CD1c-positive myeloid dendritic cell (primary cell): Measurements from ENCODE around the gene HELLS.
"Not testable (repeated sequence)": the region's sequence is repeated elsewhere in the genome, so short reads cannot be mapped to it uniquely, and the experiment has no call there.

Experiments
- DNase-seq: peaks from one replicate; pipeline ENCODE4 v3.0.0-alpha.2; 2016; ENCODE audit errors: extremely low spot score

The HELLS gene

GRCh38 chr10:94607111-94607510 lies 61.5 kb downstream of the HELLS start:
- no peak for DNase-seq

DNA sequence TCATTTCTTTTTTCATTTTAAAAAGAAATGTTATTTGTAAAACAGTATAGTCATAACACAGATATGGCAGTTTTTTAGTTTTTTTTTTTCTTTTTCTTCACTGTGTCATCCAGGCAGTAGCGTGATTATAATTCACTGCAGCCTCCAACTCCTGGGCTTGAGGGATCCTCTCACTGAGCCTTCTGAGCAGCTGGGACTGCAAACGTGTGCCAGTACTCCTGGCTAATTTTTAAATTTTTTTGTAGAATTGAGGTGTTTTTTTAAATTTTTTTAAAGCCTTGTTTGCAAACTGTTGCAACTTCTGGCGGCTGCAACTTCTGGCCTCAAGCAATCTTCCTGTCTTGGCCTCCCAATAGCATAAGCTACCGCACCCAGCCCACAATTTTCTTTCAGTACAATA lies 63.0 kb downstream of the HELLS start:
- DNase-seq, result no peak

- no peak for DNase-seq
Observed at GRCh38 chr10:94614558-94614957, 69.0 kb downstream of the HELLS start.

- DNase-seq, result no peak
Observed at GRCh38 chr10:94617389-94617944, 71.9 kb downstream of the HELLS start.

DNA sequence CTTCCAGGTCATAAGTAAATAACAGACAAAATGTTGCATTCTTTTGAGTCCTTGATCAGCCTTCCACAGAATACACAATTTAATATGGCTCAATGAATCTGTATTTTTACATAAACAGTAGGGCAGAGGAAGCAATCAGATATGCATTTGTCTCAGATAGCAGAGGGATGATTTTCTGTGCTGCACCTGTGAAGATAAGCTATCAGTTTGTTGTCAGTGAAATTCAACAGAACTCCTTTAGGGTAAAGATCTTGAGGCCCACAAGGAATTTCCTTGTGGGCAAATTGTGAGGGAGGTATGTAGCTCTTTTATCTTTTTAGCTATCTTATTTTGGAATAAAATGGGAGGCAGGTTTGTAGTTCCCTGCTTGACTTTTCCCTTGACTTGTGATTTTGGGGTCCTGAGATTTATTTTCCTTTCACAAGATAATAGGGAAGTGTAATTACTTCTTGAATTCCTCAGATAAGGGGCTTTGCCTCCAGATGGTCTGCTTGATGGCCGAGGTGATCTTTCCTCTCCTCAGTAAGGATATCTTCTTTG lies 77.1 kb downstream of the HELLS start:
- DNase-seq, result no peak

DNA sequence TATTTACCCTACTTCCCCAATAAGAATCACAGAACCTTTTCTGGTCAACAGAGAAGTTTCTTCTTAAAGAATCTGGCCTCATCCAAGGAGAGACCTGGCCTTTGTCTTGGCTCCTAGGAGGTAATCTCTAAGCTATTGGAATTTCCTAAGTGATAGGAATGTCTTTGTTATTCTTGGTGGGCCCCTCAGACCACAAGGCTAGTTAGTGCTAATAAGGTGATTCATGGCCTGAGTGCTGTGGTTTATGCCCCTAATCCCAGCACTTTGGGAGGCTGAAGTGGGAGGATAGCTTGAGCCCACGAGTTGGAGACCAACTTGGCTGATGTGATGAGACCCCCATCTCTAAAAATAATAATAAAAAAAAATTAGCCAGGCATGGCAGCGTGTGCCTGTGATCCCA lies 78.0 kb downstream of the HELLS start:
- DNase-seq, result no peak

DNA sequence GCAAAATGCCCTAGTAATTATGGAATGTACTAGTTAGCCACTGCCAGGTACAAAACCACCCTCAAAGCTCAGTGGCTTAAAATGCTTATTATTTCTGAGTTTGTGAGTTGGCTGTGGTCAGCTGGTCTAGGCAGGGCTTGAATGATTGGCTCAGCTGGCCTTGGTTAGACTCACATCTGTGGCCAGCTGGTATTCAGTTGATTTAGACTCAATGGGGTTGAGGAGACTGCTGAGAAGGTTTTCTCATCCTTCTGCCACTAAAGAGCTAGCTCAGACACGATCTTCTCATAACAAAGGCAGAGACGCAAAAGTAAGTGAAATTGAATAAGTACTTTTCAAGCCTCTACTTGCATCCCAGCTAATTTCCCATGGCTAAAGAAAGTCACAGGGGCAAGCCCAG lies 80.9 kb downstream of the HELLS start:
- no peak for DNase-seq

- no peak for DNase-seq
Observed at GRCh38 chr10:94627511-94627910, 81.9 kb downstream of the HELLS start.

GRCh38 chr10:94630017-94630688 lies 84.6 kb downstream of the HELLS start:
- peak; percentile 28 for DNase-seq

GRCh38 chr10:94631077-94631875 lies 85.7 kb downstream of the HELLS start:
- DNase-seq, result no peak

DNA sequence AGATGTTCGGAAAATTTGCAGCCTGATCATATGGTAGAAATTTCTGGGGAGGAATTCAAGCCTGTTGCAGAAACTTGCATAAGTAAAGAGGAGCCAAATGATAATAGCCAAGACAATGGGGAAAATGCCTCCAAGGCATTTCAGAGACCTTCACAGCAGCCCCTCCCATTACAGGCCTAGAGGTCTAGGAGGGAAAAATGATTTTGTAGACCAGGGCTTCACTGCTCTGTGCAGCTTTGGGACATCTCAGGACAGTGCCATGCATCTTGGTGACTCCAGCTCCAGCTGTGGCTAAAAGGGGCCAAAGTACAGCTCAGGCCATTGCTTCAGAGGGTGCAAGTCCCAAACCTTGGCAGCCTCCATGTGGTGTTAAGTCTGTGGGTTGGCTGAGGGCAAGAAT lies 87.4 kb downstream of the HELLS start:
- DNase-seq, result no peak

DNA sequence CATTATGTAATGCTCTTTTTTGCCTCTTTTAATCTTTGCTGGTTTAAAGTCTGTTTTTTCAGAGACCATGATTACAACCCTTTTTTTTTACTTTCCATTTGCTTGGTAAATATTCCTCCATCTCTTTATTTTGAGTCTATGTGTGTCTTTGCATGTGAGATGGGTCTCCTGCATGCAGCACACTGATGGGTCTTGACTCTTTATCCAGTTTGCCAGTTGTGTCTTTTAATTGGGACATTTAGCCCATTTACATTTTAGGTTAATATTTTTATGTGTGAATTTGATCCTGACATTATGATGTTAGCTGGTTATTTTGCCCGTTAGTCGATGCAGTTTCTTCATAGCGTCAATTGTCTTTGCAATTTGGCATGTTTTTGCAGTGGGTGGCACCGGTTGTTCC lies 92.5 kb downstream of the HELLS start:
- DNase-seq, result not testable (repeated sequence)

DNA sequence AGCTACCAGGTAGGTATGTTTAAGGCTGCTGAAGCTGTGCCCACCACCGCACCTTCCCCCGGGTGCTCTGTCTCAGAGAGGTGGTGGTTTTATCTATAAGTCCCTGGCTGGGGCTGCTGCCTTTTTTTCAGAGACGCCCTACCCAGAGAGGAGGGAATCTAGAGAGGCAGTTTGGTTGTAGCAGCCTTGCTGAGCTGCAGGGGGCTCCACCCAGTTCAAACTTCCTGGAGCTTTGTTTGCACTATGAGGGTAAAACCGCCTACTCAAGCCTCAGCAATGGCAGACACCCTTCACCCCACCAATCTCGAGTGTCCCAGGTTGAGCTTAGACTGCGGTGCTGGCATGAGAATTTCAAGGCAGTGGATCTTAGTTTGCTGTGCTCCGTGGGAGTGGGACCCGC lies 94.3 kb downstream of the HELLS start:
- DNase-seq, result no peak

DNA sequence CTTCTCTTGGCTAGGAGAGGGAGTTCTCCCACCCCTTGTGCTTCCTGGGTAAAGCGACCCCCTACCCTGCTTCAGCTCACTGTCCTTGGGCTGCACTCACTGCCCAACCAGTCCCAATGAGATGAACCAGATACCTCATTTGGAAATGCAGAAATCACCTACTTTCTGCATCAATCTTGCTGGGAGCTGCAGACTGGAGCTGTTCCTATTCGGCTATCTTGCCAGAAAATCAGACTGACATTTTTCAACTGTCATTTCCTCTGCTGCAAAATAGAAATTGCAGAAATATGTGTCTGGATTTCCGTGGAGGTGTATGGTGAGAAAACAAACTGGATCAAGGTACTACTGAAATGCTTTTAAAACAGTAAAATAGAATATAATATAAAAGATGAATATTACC lies 95.0 kb downstream of the HELLS start:
- DNase-seq, result no peak

DNA sequence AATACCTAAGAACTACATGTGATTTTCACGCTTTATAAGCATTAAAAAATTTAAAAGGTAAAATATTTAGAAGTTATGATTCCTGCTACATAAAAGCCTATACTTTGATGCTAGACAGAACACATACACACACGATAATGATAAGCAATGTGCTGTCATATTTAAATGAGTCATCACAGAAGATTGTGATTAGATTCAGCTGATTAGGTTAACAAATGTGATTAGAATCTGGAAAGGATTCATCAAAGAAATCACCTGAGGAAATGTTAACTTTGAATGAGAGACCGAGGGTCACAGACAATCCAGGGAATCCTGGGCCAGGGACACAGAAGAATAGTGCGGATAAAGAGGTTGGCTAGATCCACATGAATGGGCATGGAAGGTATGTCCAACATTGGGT lies 95.9 kb downstream of the HELLS start:
- no peak for DNase-seq

GRCh38 chr10:94644352-94644751 lies 98.8 kb downstream of the HELLS start:
- DNase-seq, result no peak

GRCh38 chr10:94645285-94645684 lies 99.7 kb downstream of the HELLS start:
- DNase-seq, result no peak
